DMS53 treated with DMSO at 0.1 percent for 48 hours (cell line): ENCODE measurements around the gene SUGP1.

ENCODE experiments used
- DNase-seq: peaks from one replicate; lab custom pipeline; 2025; ENCODE audit not compliant: unreplicated experiment; lab: John Stamatoyannopoulos, UW

SUGP1 gene

GRCh38 chr19:19236173-19236572 is 84.1 kb downstream of the SUGP1 start:
- DNase-seq: no peak

- DNase-seq: no peak
These were observed 86.0 kb downstream of the SUGP1 start for GRCh38 chr19:19234220-19234816.

GRCh38 chr19:19232261-19232721 is 88.0 kb downstream of the SUGP1 start:
- no peak for DNase-seq

- no peak for DNase-seq
These were observed 89.3 kb downstream of the SUGP1 start for GRCh38 chr19:19230999-19231398.

- no peak for DNase-seq
These were observed 90.6 kb downstream of the SUGP1 start for GRCh38 chr19:19229701-19230100.

GRCh38 chr19:19227217-19227616 is 93.1 kb downstream of the SUGP1 start:
- no peak for DNase-seq

- DNase-seq: no peak
These were observed 93.6 kb downstream of the SUGP1 start for GRCh38 chr19:19226663-19227062.

- DNase-seq: no peak
These were observed 94.1 kb downstream of the SUGP1 start for GRCh38 chr19:19226204-19226603.
